H9 (cell line): ENCODE measurements around the gene COG8. TPM values are rescaled to one million over a fixed set of nuclear protein-coding genes. Genes with fewer than 3 reads are reported as not detected.

Experiments
- DNase-seq: peaks from one replicate; pipeline ENCODE4 v3.0.0-alpha.2; 2017
- H2AFZ ChIP-seq: one replicate; pipeline ENCODE4 v1.6.1; 2013; ENCODE audit warnings: mild to moderate bottlenecking, low read length, control low read depth, moderate library complexity
- H2AK5ac ChIP-seq: 2 replicates; pipeline ENCODE4 v1.6.1; 2013; ENCODE audit warnings: low read length, control low read depth, mixed read lengths; ENCODE audit not compliant: insufficient read length
- H2BK120ac ChIP-seq: one replicate; pipeline ENCODE4 v1.6.1; 2013; ENCODE audit warnings: low read depth, mild to moderate bottlenecking, low read length, control low read depth, inconsistent platforms; ENCODE audit not compliant: poor library complexity, severe bottlenecking
- H2BK12ac ChIP-seq: 2 replicates; pipeline ENCODE4 v1.6.1; 2013; ENCODE audit warnings: low read length, control low read depth, mixed read lengths, low read depth; ENCODE audit not compliant: insufficient read length
- H2BK15ac ChIP-seq: 2 replicates; pipeline ENCODE4 v1.6.1; 2013; ENCODE audit warnings: low read depth, low read length, control low read depth
- H2BK20ac ChIP-seq: one replicate; pipeline ENCODE4 v1.6.1; 2013; ENCODE audit warnings: low read depth, mild to moderate bottlenecking, low read length, control low read depth, inconsistent platforms; ENCODE audit not compliant: poor library complexity, severe bottlenecking
- H2BK5ac ChIP-seq: 2 replicates; pipeline ENCODE4 v1.6.1; 2013; ENCODE audit warnings: low read length, control low read depth, mixed read lengths; ENCODE audit not compliant: insufficient read length
- H3K14ac ChIP-seq: 2 replicates; pipeline ENCODE4 v1.6.1; 2013; ENCODE audit warnings: low read length, control low read depth; ENCODE audit not compliant: insufficient read depth
- H3K18ac ChIP-seq: 2 replicates; pipeline ENCODE4 v1.6.1; 2013; ENCODE audit warnings: low read depth, mild to moderate bottlenecking, mixed read lengths, low read length, control low read depth; ENCODE audit not compliant: insufficient read length
- H3K23ac ChIP-seq: 2 replicates; pipeline ENCODE4 v1.6.1; 2013; ENCODE audit warnings: low read length, control low read depth, mixed read lengths, low read depth; ENCODE audit not compliant: insufficient read length
- H3K23me2 ChIP-seq: 2 replicates; pipeline ENCODE4 v1.6.1; 2013; ENCODE audit warnings: low read depth, mild to moderate bottlenecking, mixed read lengths, low read length, control low read depth; ENCODE audit not compliant: insufficient read length, poor library complexity, severe bottlenecking
- H3K27ac ChIP-seq: 2 replicates; pipeline ENCODE4 v1.5.1; 2013; ENCODE audit warnings: low read length, control low read depth, mixed read lengths, low read depth; ENCODE audit not compliant: insufficient read length
- H3K27me3 ChIP-seq: 2 replicates; pipeline ENCODE4 v1.6.1; 2013; ENCODE audit warnings: low read length, control low read depth, inconsistent platforms; ENCODE audit not compliant: insufficient read depth
- H3K4ac ChIP-seq: 2 replicates; pipeline ENCODE4 v1.6.1; 2013; ENCODE audit warnings: low read depth, mild to moderate bottlenecking, control low read depth, inconsistent platforms, low read length, moderate library complexity
- H3K4me1 ChIP-seq: 2 replicates; pipeline ENCODE4 v1.6.1; 2013; ENCODE audit warnings: low read length, control low read depth, inconsistent platforms; ENCODE audit not compliant: insufficient read depth
- H3K4me2 ChIP-seq: 2 replicates; pipeline ENCODE4 v1.6.1; 2013; ENCODE audit warnings: low read length, control low read depth, mixed read lengths; ENCODE audit not compliant: insufficient read length, insufficient read depth
- H3K56ac ChIP-seq: 2 replicates; pipeline ENCODE4 v1.6.1; 2013; ENCODE audit warnings: low read depth, mild to moderate bottlenecking, mixed read lengths, low read length, control low read depth; ENCODE audit not compliant: insufficient read length
- H3K79me1 ChIP-seq: 2 replicates; pipeline ENCODE4 v1.6.1; 2013; ENCODE audit warnings: low read depth, mild to moderate bottlenecking, moderate library complexity, low read length, control low read depth, inconsistent platforms; ENCODE audit not compliant: insufficient read depth, poor library complexity, severe bottlenecking
- H3K79me2 ChIP-seq: 2 replicates; pipeline ENCODE4 v1.6.1; 2013; ENCODE audit warnings: low read length, control low read depth, inconsistent platforms; ENCODE audit not compliant: insufficient read depth
- H3K9ac ChIP-seq: 2 replicates; pipeline ENCODE4 v1.6.1; 2013; ENCODE audit warnings: low read length, control low read depth, mixed read lengths; ENCODE audit not compliant: insufficient read length; ENCODE audit errors: extremely low read depth
- H3K9me3 ChIP-seq: one replicate; pipeline ENCODE4 v1.6.1; 2013; ENCODE audit warnings: low read depth, low read length, inconsistent platforms; ENCODE audit not compliant: control insufficient read depth
- H3T11ph ChIP-seq: one replicate; pipeline ENCODE4 v1.6.1; 2013; ENCODE audit warnings: mild to moderate bottlenecking, low read length, control low read depth, inconsistent platforms
- H4K20me1 ChIP-seq: one replicate; pipeline ENCODE4 v1.6.1; 2013; ENCODE audit not compliant: control insufficient read depth, insufficient read length, insufficient read depth
- H4K5ac ChIP-seq: 2 replicates; pipeline ENCODE4 v1.6.1; 2013; ENCODE audit warnings: low read depth, mild to moderate bottlenecking, mixed read lengths, low read length, control low read depth; ENCODE audit not compliant: insufficient read length
- H4K8ac ChIP-seq: replicated peaks from 2 replicates; pipeline ENCODE4 v1.6.1; 2013; ENCODE audit warnings: low read length, control low read depth, mixed read lengths, low read depth; ENCODE audit not compliant: insufficient read length
- H4K91ac ChIP-seq: 2 replicates; pipeline ENCODE4 v1.6.1; 2013; ENCODE audit warnings: low read depth, mild to moderate bottlenecking, moderate library complexity, mixed read lengths, low read length, control low read depth; ENCODE audit not compliant: insufficient read length
- H3K27ac Mint-ChIP-seq, 3 experiments: 2 replicates in 2 of 3; 3 replicates in 1 of 3; pipeline ENCODE4 v1.8.0; 2020 to 2021; ENCODE audit warnings: mixed read lengths in 3 of 3, mild to moderate bottlenecking in 1 of 3, moderate library complexity in 1 of 3
- H3K27me3 Mint-ChIP-seq: 2 replicates; pipeline ENCODE4 v1.8.0; 2021; ENCODE audit warnings: low read depth, mild to moderate bottlenecking, moderate library complexity, mixed read lengths
- H3K36me3 Mint-ChIP-seq, 3 experiments: 2 replicates in 2 of 3; 3 replicates in 1 of 3; pipeline ENCODE4 v1.8.0; 2020 to 2021; ENCODE audit warnings: low read depth in 3 of 3, mixed read lengths in 3 of 3; ENCODE audit not compliant: insufficient read depth in 1 of 3
- H3K4me1 Mint-ChIP-seq, 2 experiments: 2 replicates each; pipeline ENCODE4 v1.8.0; 2020; ENCODE audit warnings: mixed read lengths in 2 of 2
- H3K4me3 Mint-ChIP-seq, 2 experiments: 2 replicates in 1 of 2; 3 replicates in 1 of 2; pipeline ENCODE4 v1.8.0; 2020 to 2021; ENCODE audit warnings: mild to moderate bottlenecking in 2 of 2, mixed read lengths in 2 of 2, moderate library complexity in 1 of 2
- H3K9me3 Mint-ChIP-seq, 2 experiments: 2 replicates in 1 of 2; 3 replicates in 1 of 2; pipeline ENCODE4 v1.8.0; 2020; ENCODE audit warnings: mild to moderate bottlenecking in 2 of 2, mixed read lengths in 2 of 2, moderate library complexity in 1 of 2
- CTCF ChIP-seq: fragments of 200-600 bp; sonication (generic); conservative IDR thresholded peaks from 3 replicates; pipeline ENCODE4 v1.8.0; 2021; ENCODE audit warnings: antibody characterized with exemption, mild to moderate bottlenecking
- WGBS: extraction: QIAGEN DNeasy Blood & Tissue Kit; methylation state at CpG from one replicate; pipeline ENCODE4 v1.1.7; 2013; ENCODE audit warnings: missing lambda C conversion rate, low lambda C conversion rate, mixed read lengths; ENCODE audit not compliant: insufficient read length; ENCODE audit errors: extremely low coverage; 5-methylcytosine and 5-hydroxymethylcytosine counted together
- total RNA-seq: library from RNA; stranded (reverse); gene quantifications from 2 replicates; pipeline ENCODE4 v1.2.1, GENCODE V29; 2021

COG8 gene
- total RNA-seq, 1 experiment from 2014 or later = 52.3 TPM

DNA sequence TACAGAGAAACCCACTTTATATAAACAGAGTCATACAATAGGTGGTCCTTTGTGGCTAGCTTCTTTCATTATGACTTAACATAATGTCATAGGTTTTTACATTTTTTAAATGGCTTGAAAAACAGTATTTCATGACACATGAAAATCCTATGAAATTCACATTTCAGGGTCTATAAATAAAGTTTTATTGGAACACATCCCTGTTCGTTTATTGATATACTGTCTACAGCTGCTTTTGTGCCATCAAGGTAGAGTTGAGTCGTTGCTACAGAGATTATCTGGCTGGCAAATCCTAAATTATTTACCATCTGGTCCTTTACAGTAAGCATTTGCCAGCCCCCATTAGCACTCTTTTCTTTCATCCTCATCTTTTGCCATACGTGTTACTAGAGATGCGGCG lies 25.9 kb downstream of the COG8 start:
- TF ChIP-seq CTCF = no peak
- Histone ChIP-seq H3K23ac (no peak overlapping the region), H2AK5ac (no peak overlapping the region), H3K14ac (no peak overlapping the region), H3K4me1 (peaks cover 2% of the 10 kb centered on the region; the same call in 1 of the 2 replicates), H3K23me2 (peaks cover 6% of the 10 kb centered on the region), H3K18ac (no peak overlapping the region), H3K27me3 (no peaks in the 10 kb centered on the region), H3K56ac (no peak overlapping the region), H3T11ph (no peak overlapping the region), H2BK5ac (no peak overlapping the region), H3K79me1 (peaks cover 7% of the 10 kb centered on the region), H2BK120ac (no peak overlapping the region), H3K79me2 (peaks cover 3% of the 10 kb centered on the region; the same call in 1 of the 2 replicates), H2BK15ac (no peak overlapping the region), H2BK20ac (no peak overlapping the region), H2BK12ac (no peak overlapping the region), H3K9ac (no peak overlapping the region), H3K4me2 (no peak overlapping the region), H3K9me3 (no peaks in the 10 kb centered on the region), H4K8ac (no peak overlapping the region), H2AFZ (no peak overlapping the region), H4K91ac (no peak overlapping the region), H3K4ac (no peak overlapping the region), H3K27ac (no peak overlapping the region), H4K5ac (no peak overlapping the region), H4K20me1 (no peaks in the 10 kb centered on the region)
- Mint-ChIP-seq H3K27me3 (no peaks in the 10 kb centered on the region; the same call in 1 of the 2 replicates), H3K9me3 (no peaks in the 10 kb centered on the region; a peak in 2 of 5 replicates), H3K36me3 (peaks cover 24 to 48% (median 37%) of the 10 kb centered on the region in 3 experiments; a peak in 6 of 7 replicates), H3K27ac (peak overlapping the region in 1 of 3 experiments; percentile 16; a peak in 1 of 7 replicates), H3K4me1 (peaks cover 7 to 10% of the 10 kb centered on the region in 2 experiments), H3K4me3 (peak overlapping the region; percentile 10 to 24; a peak in 3 of 5 replicates)
- no CpG with 5 or more reads among the region's 5 CpGs for WGBS
- DNase-seq = no peak
